Cardiac muscle cell (in vitro differentiated cells and primary cell): ENCODE measurements around the gene DLGAP1. TPM values are rescaled to one million over a fixed set of nuclear protein-coding genes. Genes with fewer than 3 reads are reported as not detected.
"Not testable (repeated sequence)": the region's sequence is repeated elsewhere in the genome, so short reads cannot be mapped to it uniquely, and the experiment has no call there.

ENCODE experiments used
- DNase-seq, 2 donors: peaks; one replicate each; pipeline versions ENCODE4 v3.0.0 to v3.0.0-alpha.2; 2010 to 2017; ENCODE audit warnings: low read depth in 1 of 2, low spot score in 1 of 2
- H3K27ac ChIP-seq: fragments of 200-600 bp; sonication (generic); 2 replicates; pipeline ENCODE4 v1.5.1; 2016
- H3K27me3 ChIP-seq: fragments of 200-600 bp; sonication (generic); 2 replicates; pipeline ENCODE4 v1.6.0; 2016; ENCODE audit warnings: control low read depth
- H3K36me3 ChIP-seq: fragments of 200-600 bp; sonication (generic); 2 replicates; pipeline ENCODE4 v1.5.1; 2016; ENCODE audit warnings: control low read depth
- H3K4me1 ChIP-seq: fragments of 200-600 bp; sonication (generic); 2 replicates; pipeline ENCODE4 v1.8.1; 2017; ENCODE audit warnings: low read depth, mild to moderate bottlenecking, mixed run types
- H3K4me3 ChIP-seq: fragments of 200-600 bp; sonication (generic); 2 replicates; pipeline ENCODE4 v1.5.1; 2016; ENCODE audit warnings: mild to moderate bottlenecking
- H3K9me3 ChIP-seq: fragments of 200-600 bp; sonication (generic); 2 replicates; pipeline ENCODE4 v1.5.1; 2017; ENCODE audit warnings: low read depth, mild to moderate bottlenecking, control low read depth
- CTCF ChIP-seq: IDR thresholded peaks from 2 replicates; pipeline ENCODE4 v1.5.1; 2012; ENCODE audit warnings: low read depth, mild to moderate bottlenecking, low read length
- polyA plus RNA-seq: library from polyadenylated mRNA; unstranded; fragments of >200 nt; fragmentation: Nextera tagmentation; extraction: Ambion mirVana; gene quantifications from 2 replicates; pipeline ENCODE4 v1.2.1, GENCODE V29; 2016
- total RNA-seq: library from RNA; depleted of rRNA; stranded (reverse); fragments of >200 nt; gene quantifications from 2 replicates; pipeline ENCODE4 v1.2.3, GENCODE V29; 2016

DLGAP1 gene
- total and polyA plus RNA-seq, 2 experiments from 2014 or later: 2.5 to 7.9 TPM

DNA sequence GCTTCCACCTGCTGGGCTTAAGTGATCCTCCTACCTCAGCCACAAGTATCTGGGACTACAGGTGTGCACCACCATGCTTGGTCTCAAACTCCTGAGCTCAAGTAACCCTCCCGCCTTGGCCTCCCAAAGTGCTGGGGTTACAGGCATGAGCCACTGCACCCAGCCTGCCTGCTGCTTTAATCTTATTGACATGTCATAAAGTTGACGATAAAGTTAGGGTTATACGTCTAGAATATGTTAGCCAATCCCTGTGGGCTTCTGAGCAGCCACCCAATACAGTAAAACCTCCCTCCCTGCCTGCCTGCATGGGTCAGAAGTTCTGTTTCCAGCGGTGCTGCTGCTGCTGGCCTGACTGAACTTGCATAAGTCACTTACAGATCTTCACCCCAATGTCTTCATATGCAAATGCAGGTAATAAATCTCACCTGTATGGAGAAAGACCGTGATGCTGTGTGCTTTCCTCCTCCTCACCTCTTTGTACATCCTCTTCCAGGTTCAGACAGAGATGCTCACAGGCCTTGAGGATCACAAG lies 975.1 kb downstream of the DLGAP1 start:
- no peak for DNase-seq
- Histone ChIP-seq H3K27ac (no peak overlapping the region), H3K36me3 (no peaks in the 10 kb centered on the region), H3K9me3 (no peaks in the 10 kb centered on the region), H3K4me3 (no peak overlapping the region), H3K4me1 (no peaks in the 10 kb centered on the region), H3K27me3 (no peaks in the 10 kb centered on the region)
- TF ChIP-seq CTCF: no peak

GRCh38 chr18:3478262-3478978 lies 976.7 kb downstream of the DLGAP1 start:
- peak in 1 of 2 donors; percentile 86 for DNase-seq
- Histone ChIP-seq H3K36me3 (no peaks in the 10 kb centered on the region), H3K4me1 (no peaks in the 10 kb centered on the region), H3K27ac (no peak overlapping the region), H3K9me3 (no peaks in the 10 kb centered on the region), H3K27me3 (no peaks in the 10 kb centered on the region), H3K4me3 (no peak overlapping the region)
- TF ChIP-seq CTCF: no peak

DNA sequence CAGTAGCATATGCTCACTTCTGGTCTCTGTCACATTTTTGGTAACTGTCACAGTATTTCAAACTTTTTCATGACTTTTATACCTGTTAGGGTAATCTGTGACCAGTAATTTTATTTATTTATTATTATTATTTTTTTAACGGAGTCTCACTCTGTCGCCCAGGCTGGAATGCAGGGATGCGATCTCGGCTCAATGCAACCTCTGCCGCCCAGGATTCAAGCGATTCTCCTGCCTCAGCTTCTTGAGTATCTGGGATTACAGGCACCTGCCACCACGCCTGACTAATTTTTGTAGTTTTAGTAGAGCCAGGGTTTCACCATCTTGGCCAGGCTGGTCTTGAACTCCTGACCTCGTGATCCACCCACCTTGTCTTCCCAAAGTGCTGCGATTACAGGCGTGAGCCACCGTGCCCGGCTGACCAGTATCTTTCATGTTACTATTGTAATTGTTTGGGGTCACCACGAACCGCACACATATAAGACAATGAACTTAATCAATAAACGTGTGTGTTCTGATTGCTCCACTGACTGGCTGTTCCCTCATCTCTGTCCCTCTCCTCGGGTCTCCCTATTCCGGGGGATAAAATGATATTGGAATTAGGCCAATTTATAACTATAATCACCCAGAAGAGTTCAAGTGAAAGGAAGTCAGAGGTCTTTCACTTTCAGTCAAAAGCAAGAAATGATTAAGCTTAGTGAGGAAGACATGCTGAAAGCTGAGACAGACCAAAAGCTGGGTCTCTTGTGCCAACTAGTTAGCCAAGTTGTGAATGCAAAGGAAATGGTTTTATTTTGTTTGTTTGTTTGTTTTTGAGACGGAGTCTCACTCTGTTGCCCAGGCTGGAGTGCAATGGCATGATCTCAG lies 982.2 kb downstream of the DLGAP1 start:
- no peaks in the 10 kb centered on the region for H3K36me3 ChIP-seq
- no peak for TF ChIP-seq CTCF
- H3K27me3 ChIP-seq: no peaks in the 10 kb centered on the region
- DNase-seq: no peak
- no peak overlapping the region for H3K4me3 ChIP-seq
- H3K9me3 ChIP-seq: no peaks in the 10 kb centered on the region
- no peaks in the 10 kb centered on the region for H3K4me1 ChIP-seq
- no peak overlapping the region for H3K27ac ChIP-seq

- not testable (repeated sequence) for DNase-seq, H3K4me1 ChIP-seq, H3K36me3 ChIP-seq, H3K4me3 ChIP-seq, H3K9me3 ChIP-seq, H3K27ac ChIP-seq, H3K27me3 ChIP-seq
These were observed 983.0 kb downstream of the DLGAP1 start for GRCh38 chr18:3472121-3472520.

GRCh38 chr18:3471141-3471648 lies 983.9 kb downstream of the DLGAP1 start:
- no peak overlapping the region for H3K27ac ChIP-seq
- DNase-seq: no peak
- H3K4me3 ChIP-seq: no peak overlapping the region
- peaks cover under 1% of the 10 kb centered on the region for H3K4me1 ChIP-seq
- no peak for TF ChIP-seq CTCF
- no peaks in the 10 kb centered on the region for H3K36me3 ChIP-seq
- no peaks in the 10 kb centered on the region for H3K9me3 ChIP-seq
- H3K27me3 ChIP-seq: no peaks in the 10 kb centered on the region
